GM23248 (cell line): ENCODE measurements around the gene ABCG1. TPM values are rescaled to one million over a fixed set of nuclear protein-coding genes. Genes with fewer than 3 reads are reported as not detected.
A peak's percentile ranks its signal among the peaks of the same experiment; 100 is the strongest.

Source experiments
- DNase-seq: peaks from one replicate; pipeline ENCODE4 v3.0.0-alpha.2; 2015
- H2AFZ ChIP-seq: fragments of 200-600 bp; sonication (generic); 2 replicates; pipeline ENCODE4 v1.6.1; 2016; ENCODE audit warnings: antibody characterized with exemption
- H3F3A ChIP-seq: fragments of 200-600 bp; sonication (generic); 2 replicates; pipeline ENCODE4 v1.6.1; 2016; ENCODE audit warnings: mild to moderate bottlenecking, antibody characterized with exemption, mixed run types; ENCODE audit not compliant: insufficient read depth
- H3K27ac ChIP-seq: fragments of 200-600 bp; sonication (generic); 2 replicates; pipeline ENCODE4 v1.5.1; 2016; ENCODE audit warnings: mild to moderate bottlenecking
- H3K27me3 ChIP-seq: fragments of 200-600 bp; sonication (generic); replicated peaks from 2 replicates; pipeline ENCODE4 v1.6.1; 2016; ENCODE audit warnings: mild to moderate bottlenecking; ENCODE audit not compliant: insufficient read depth
- H3K36me3 ChIP-seq: fragments of 200-600 bp; sonication (generic); 2 replicates; pipeline ENCODE4 v1.6.1; 2016; ENCODE audit warnings: low read depth, mild to moderate bottlenecking
- H3K4me1 ChIP-seq: fragments of 200-600 bp; sonication (generic); 2 replicates; pipeline ENCODE4 v1.6.1; 2016; ENCODE audit warnings: mild to moderate bottlenecking; ENCODE audit not compliant: insufficient read depth
- H3K4me2 ChIP-seq: fragments of 200-600 bp; sonication (generic); one replicate; pipeline ENCODE4 v1.6.1; 2016; ENCODE audit warnings: mild to moderate bottlenecking; ENCODE audit not compliant: unreplicated experiment
- H3K4me3 ChIP-seq: fragments of 200-600 bp; sonication (generic); 2 replicates; pipeline ENCODE4 v1.5.1; 2016; ENCODE audit warnings: mild to moderate bottlenecking
- H3K79me2 ChIP-seq: fragments of 200-600 bp; sonication (generic); 2 replicates; pipeline ENCODE4 v1.6.1; 2016; ENCODE audit warnings: mild to moderate bottlenecking; ENCODE audit not compliant: insufficient read depth
- H3K9ac ChIP-seq: fragments of 200-600 bp; sonication (generic); 2 replicates; pipeline ENCODE4 v1.6.1; 2016; ENCODE audit warnings: mild to moderate bottlenecking
- H3K9me2 ChIP-seq: fragments of 200-600 bp; sonication (generic); 2 replicates; pipeline ENCODE4 v1.6.1; 2016; ENCODE audit warnings: mixed run types, mild to moderate bottlenecking, moderate library complexity; ENCODE audit not compliant: insufficient read depth
- H3K9me3 ChIP-seq: fragments of 200-600 bp; sonication (generic); one replicate; pipeline ENCODE4 v1.6.1; 2017; ENCODE audit warnings: low read depth
- H4K20me1 ChIP-seq: fragments of 200-600 bp; sonication (generic); 2 replicates; pipeline ENCODE4 v1.6.0; 2016; ENCODE audit not compliant: insufficient read depth
- EZH2 ChIP-seq: fragments of 200-600 bp; sonication (generic); IDR thresholded peaks from 2 replicates; pipeline ENCODE4 v1.6.1; 2018; ENCODE audit warnings: antibody characterized with exemption, mild to moderate bottlenecking; ENCODE audit not compliant: insufficient read depth, poor library complexity, severe bottlenecking
- EZH2phosphoT487 ChIP-seq: fragments of 200-600 bp; sonication (generic); IDR thresholded peaks from 2 replicates; pipeline ENCODE4 v1.6.1; 2018; ENCODE audit warnings: antibody characterized with exemption, moderate library complexity, mild to moderate bottlenecking, low read depth; ENCODE audit not compliant: insufficient read depth
- WGBS, 2 experiments: methylation state at CpG; one replicate each; pipeline ENCODE4 v1.1.6; 2015 to 2017; ENCODE audit warnings: low lambda C conversion rate in 2 of 2, low coverage in 1 of 2; ENCODE audit errors: missing lambda C conversion rate in 2 of 2; 5-methylcytosine and 5-hydroxymethylcytosine counted together
- in situ Hi-C: fragments of 300-500 bp; cut with MboI; formaldehyde crosslinking; loops from 2 replicates; pipeline ENCODE4 v1.15.0; 2020
- polyA plus RNA-seq: library from polyadenylated mRNA; unstranded; fragments of >200 nt; fragmentation: Nextera tagmentation; extraction: Ambion mirVana; gene quantifications from 2 replicates; pipeline ENCODE4 v1.2.1, GENCODE V29; 2016
- total RNA-seq: library from RNA; depleted of rRNA; stranded (reverse); fragments of >200 nt; shearing (Covaris generic); gene quantifications from 2 replicates; pipeline ENCODE4 v1.2.3, GENCODE V29; 2014; rRNA removed

ABCG1 gene
- total RNA-seq (not detected in 2 replicates), polyA plus RNA-seq (0.08 TPM in 1 of 2 replicates, not detected in the other)

DNA sequence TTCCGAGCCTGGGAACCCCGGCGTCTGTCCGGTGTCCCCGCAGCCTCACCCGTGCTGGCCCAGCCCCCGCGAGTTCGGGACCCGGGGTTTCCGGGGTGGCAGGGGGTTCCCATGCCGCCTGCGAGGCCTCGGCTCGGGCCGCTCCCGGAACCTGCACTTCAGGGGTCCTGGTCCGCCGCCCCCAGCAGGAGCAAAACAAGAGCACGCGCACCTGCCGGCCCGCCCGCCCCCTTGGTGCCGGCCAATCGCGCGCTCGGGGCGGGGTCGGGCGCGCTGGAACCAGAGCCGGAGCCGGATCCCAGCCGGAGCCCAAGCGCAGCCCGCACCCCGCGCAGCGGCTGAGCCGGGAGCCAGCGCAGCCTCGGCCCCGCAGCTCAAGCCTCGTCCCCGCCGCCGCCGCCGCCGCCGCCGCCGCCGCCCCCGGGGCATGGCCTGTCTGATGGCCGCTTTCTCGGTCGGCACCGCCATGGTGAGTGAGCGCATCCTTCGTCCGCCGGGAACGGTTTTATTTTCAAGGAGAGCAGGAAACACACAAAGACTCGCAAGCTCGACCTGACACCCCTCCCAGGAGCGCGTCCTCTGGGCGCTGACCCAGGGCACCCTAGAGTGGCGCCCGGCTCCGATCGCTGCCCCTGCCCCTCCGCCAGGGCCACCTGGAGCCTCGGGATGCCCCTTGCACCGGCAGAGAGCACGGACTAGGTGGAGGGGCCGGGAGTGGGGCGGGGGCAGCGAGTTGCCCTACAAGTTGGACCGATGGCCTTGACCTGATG, at the start of gene ABCG1:
Gene ABCG1, plus strand, starts transcription at position 305 of the 770 bp plus-strand sequence. Its CDS starts 123 bp downstream, at position 428.
- no peaks in the 10 kb centered on the region for H3K9me3 ChIP-seq
- peak; percentile 20 for DNase-seq

DNA sequence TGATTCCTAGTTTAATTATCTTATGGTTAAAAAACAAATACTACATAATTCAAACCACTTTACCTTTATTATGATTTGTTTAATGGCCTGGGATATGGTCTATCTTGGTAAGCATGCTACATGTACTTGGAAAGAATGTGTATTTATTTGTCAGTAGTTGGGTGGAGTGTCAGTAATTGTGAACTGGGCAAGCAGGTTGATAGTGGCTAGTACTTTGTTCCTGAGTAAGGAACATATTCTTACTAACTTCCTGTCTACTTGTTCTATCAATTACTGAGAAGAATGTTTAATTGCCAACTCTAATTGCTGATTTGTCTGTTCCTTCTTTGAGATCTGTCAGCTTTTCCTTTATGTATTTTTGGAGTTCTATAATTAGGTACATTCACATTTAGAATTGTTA, 49.2 kb upstream of the ABCG1 start:
- peaks cover 8% of the 10 kb centered on the region; the same call in 1 of the 2 replicates for H3K27me3 ChIP-seq
- H3K27ac ChIP-seq: no peak overlapping the region
- TF ChIP-seq EZH2 (no peak), EZH2phosphoT487 (no peak)
- H3K9ac ChIP-seq: no peak overlapping the region
- H2AFZ ChIP-seq: no peak overlapping the region
- no peaks in the 10 kb centered on the region for H3K4me1 ChIP-seq
- H3K9me2 ChIP-seq: no peaks in the 10 kb centered on the region
- H3K9me3 ChIP-seq: no peaks in the 10 kb centered on the region
- DNase-seq: no peak
- H4K20me1 ChIP-seq: no peaks in the 10 kb centered on the region
- no peaks in the 10 kb centered on the region for H3K36me3 ChIP-seq
- in situ Hi-C loops: loop anchor here (25.0 kb wide), 1 partner anchor 643 kb away; no protein-coding TSS in a partner anchor
- no peaks in the 10 kb centered on the region for H3F3A ChIP-seq
- H3K4me2 ChIP-seq: no peak overlapping the region
- no peak overlapping the region for H3K4me3 ChIP-seq
- no peaks in the 10 kb centered on the region for H3K79me2 ChIP-seq

More for the DNA sequence above, at the start of gene ABCG1:
- no peaks in the 10 kb centered on the region for H4K20me1 ChIP-seq
- H2AFZ ChIP-seq: no peak within 1 kb of the TSS
- H3K9me2 ChIP-seq: no peaks in the 10 kb centered on the region
- H3K27ac ChIP-seq: no peak within 1 kb of the TSS
- peak within 1 kb of the TSS; percentile 51 for H3K4me3 ChIP-seq
- H3K79me2 ChIP-seq: no peaks in the 10 kb centered on the region
- H3K9ac ChIP-seq: no peak within 1 kb of the TSS
- no peaks in the 10 kb centered on the region for H3F3A ChIP-seq
- H3K4me2 ChIP-seq: peak within 1 kb of the TSS; percentile 52
- in situ Hi-C loops: no loop called here
- TF ChIP-seq EZH2phosphoT487: 0 out of 2 replicates have a peak, but pooled peaks have one; percentile 18
- no peak for TF ChIP-seq EZH2
- H3K36me3 ChIP-seq: no peaks in the 10 kb centered on the region
- WGBS, 2 experiments: 1% methylated on average over 35 to 66 of the region's 83 CpGs
- H3K27me3 ChIP-seq: peaks cover 51% of the 10 kb centered on the region
- no peaks in the 10 kb centered on the region for H3K4me1 ChIP-seq

DNA sequence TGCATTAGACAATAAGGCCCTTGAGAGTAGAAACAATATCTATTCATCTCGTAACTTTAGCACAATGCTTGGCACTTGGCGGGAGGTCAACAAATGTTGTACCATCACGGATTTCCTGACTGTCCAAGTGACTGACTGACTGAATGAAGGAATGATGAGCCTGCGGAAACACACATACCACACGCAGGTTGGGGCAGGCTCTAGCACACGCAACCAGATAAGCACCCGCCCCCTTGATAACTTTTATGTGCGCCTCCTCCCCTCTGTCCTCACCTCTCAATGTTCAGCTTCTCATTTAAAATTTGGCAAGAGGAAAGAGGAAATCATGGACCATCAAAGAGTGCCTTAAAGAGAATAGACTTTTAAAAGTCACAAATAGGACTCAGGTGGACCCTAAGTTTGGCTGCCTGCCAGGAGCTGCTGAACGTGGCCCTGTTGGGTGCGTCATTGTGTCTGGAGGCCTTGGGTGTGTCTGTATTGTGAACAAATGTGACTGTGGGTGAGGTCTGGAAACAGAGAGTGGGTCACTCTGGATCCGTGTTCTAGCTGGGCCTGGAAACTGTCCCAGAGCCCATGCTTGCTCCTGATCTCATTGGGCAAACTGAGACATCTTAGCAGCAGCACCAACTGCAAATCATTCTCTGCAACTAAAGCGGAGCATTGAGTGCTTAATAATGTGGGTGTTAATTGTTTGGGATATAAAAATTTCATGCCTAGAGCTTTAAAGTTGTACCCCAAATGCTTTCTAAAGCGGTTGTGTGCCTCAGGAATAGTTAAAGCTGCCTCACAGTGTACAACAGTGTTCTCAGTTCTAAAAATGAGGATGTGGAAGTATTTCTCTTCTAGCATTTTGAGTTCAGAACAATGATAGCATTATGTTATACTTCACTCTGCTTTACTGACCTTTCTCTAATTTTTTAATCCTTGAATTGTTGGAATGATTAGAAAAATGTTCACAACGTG, 47.6 kb upstream of the ABCG1 start:
- WGBS, 2 experiments: 45 to 46% methylated on average over 14 of the region's 14 CpGs

More for the DNA sequence above, 47.6 kb upstream of the ABCG1 start:
- H3F3A ChIP-seq: no peaks in the 10 kb centered on the region
- in situ Hi-C loops: loop anchor here (25.0 kb wide), 1 partner anchor 641 kb away; no protein-coding TSS in a partner anchor
- H4K20me1 ChIP-seq: no peaks in the 10 kb centered on the region
- no peak overlapping the region for H3K4me2 ChIP-seq
- H3K9ac ChIP-seq: no peak overlapping the region
- TF ChIP-seq EZH2phosphoT487: no peak
- H3K27me3 ChIP-seq: peaks cover 8% of the 10 kb centered on the region; the same call in 1 of the 2 replicates
- H2AFZ ChIP-seq: no peak overlapping the region
- H3K36me3 ChIP-seq: no peaks in the 10 kb centered on the region
- H3K4me3 ChIP-seq: no peak overlapping the region
- H3K79me2 ChIP-seq: no peaks in the 10 kb centered on the region
- DNase-seq: peak; percentile 30
- H3K9me2 ChIP-seq: no peaks in the 10 kb centered on the region
- no peaks in the 10 kb centered on the region for H3K9me3 ChIP-seq
- no peaks in the 10 kb centered on the region for H3K4me1 ChIP-seq
- no peak overlapping the region for H3K27ac ChIP-seq
